HCT116 (cell line): Measurements from ENCODE around the gene GLIPR1. TPM values are rescaled to one million over a fixed set of nuclear protein-coding genes. Genes with fewer than 3 reads are reported as not detected.

ENCODE experiments used
- ATAC-seq: fragments of 200-7000 bp; cut with Tn5 transposase; 2 replicates; pipeline ENCODE4 v1.9.1; 2020; ENCODE audit warnings: mild to moderate bottlenecking, moderate library complexity
- BruUV-seq: library from RNA; stranded (reverse); fragments of 400-500 nt; replicated peaks from 2 replicates; lab custom pipeline; 2021; lab: Mats Ljungman, UMichigan
- CTCF ChIA-PET: fragments of 300-600 bp; sonication (Branson Sonifier 250); formaldehyde crosslinking; loops from one replicate; lab custom pipeline; 2021; ENCODE audit warnings: antibody characterized with exemption; lab: Charles Lee
- POLR2A ChIA-PET: fragments of 300-600, 350-600 bp; sonication (Branson Sonifier 250); formaldehyde crosslinking; loops from one replicate; lab custom pipeline; 2021; ENCODE audit warnings: antibody characterized with exemption; lab: Charles Lee
- RAD21 ChIA-PET, 2 experiments: fragments of 300-600 bp; sonication (Branson Sonifier 250); formaldehyde crosslinking; loops; one replicate each; lab custom pipeline; 2023; ENCODE audit warnings: low total read pairs in 2 of 2; ENCODE audit not compliant: uncharacterized antibody in 2 of 2, unreplicated experiment in 2 of 2, low non-redundant PET in 1 of 2; lab: Charles Lee
- DNase-seq: peaks from one replicate; pipeline ENCODE4 v3.0.0-alpha.2; 2010; ENCODE audit warnings: low read depth, low spot score
- H2AFZ ChIP-seq: fragments of 200-600 bp; shearing (Covaris generic), sonication (generic); 2 replicates; pipeline ENCODE4 v1.6.1; 2017; ENCODE audit warnings: low read depth, mixed run types, mixed read lengths, antibody characterized with exemption, low read length; ENCODE audit not compliant: poor library complexity, severe bottlenecking
- H3K27ac ChIP-seq: 2 replicates; pipeline ENCODE4 v1.5.1; 2012; ENCODE audit warnings: low read depth, low read length
- H3K27me3 ChIP-seq: fragments of 200-600 bp; sonication (generic); 2 replicates; pipeline ENCODE4 v1.6.1; 2016; ENCODE audit warnings: mixed run types, low read length, mixed read lengths; ENCODE audit not compliant: insufficient read depth
- H3K36me3 ChIP-seq, 2 experiments: fragments of 200-500 bp in 1 of 2; fragments of 200-600 bp in 1 of 2; sonication (Bioruptor generic) in 1 of 2; sonication (generic) in 1 of 2; 2 replicates each; pipeline versions ENCODE4 v1.5.1 to v1.6.1; 2014 to 2016; ENCODE audit warnings: low read length in 2 of 2, inconsistent platforms in 1 of 2, mixed read lengths in 1 of 2, mixed run types in 1 of 2; ENCODE audit not compliant: insufficient read depth in 2 of 2, control insufficient read depth in 1 of 2
- H3K4me1 ChIP-seq, 2 experiments: fragments of 200-600 bp in 1 of 2; sonication (generic) in 1 of 2; 2 replicates each; pipeline versions ENCODE4 v1.5.1 to v1.6.1; 2012 to 2017; ENCODE audit warnings: low read length in 2 of 2, inconsistent platforms in 1 of 2, mild to moderate bottlenecking in 1 of 2, mixed read lengths in 1 of 2, mixed run types in 1 of 2, moderate library complexity in 1 of 2; ENCODE audit not compliant: insufficient read depth in 2 of 2, control insufficient read depth in 1 of 2
- H3K4me2 ChIP-seq: fragments of 200-600 bp; sonication (generic); 2 replicates; pipeline ENCODE4 v1.6.1; 2017; ENCODE audit warnings: mixed run types, low read length, mixed read lengths
- H3K4me3 ChIP-seq, 2 experiments: fragments of 200-600 bp in 1 of 2; sonication (generic) in 1 of 2; replicated peaks in 1 of 2; 2 replicates each; pipeline ENCODE4 v1.5.1; 2011 to 2016; ENCODE audit warnings: low read length in 2 of 2, control low read depth in 1 of 2, low read depth in 1 of 2, mild to moderate bottlenecking in 1 of 2, mixed read lengths in 1 of 2, mixed run types in 1 of 2
- H3K79me2 ChIP-seq: fragments of 200-600 bp; sonication (generic); 2 replicates; pipeline ENCODE4 v1.6.1; 2017; ENCODE audit warnings: mild to moderate bottlenecking, mixed run types, low read length, moderate library complexity, mixed read lengths; ENCODE audit not compliant: insufficient read depth
- H3K9ac ChIP-seq: fragments of 200-600 bp; sonication (generic); 2 replicates; pipeline ENCODE4 v1.6.1; 2016; ENCODE audit warnings: low read length, mixed read lengths
- H3K9me2 ChIP-seq: fragments of 200-600 bp; sonication (generic), shearing (Covaris generic); 2 replicates; pipeline ENCODE4 v1.6.1; 2017; ENCODE audit warnings: mixed run types, mild to moderate bottlenecking, moderate library complexity; ENCODE audit not compliant: insufficient read depth
- H3K9me3 ChIP-seq, 2 experiments: fragments of 200-500 bp in 1 of 2; fragments of 200-600 bp in 1 of 2; sonication (Bioruptor generic) in 1 of 2; sonication (generic) in 1 of 2; 2 replicates each; pipeline ENCODE4 v1.6.1; 2014 to 2017; ENCODE audit warnings: low read length in 2 of 2, mixed read lengths in 2 of 2, inconsistent platforms in 1 of 2, low read depth in 1 of 2, mild to moderate bottlenecking in 1 of 2, mixed run types in 1 of 2, moderate library complexity in 1 of 2; ENCODE audit not compliant: control insufficient read depth in 1 of 2, insufficient read depth in 1 of 2
- H4K20me1 ChIP-seq: fragments of 200-600 bp; sonication (generic), shearing (Covaris generic); 2 replicates; pipeline ENCODE4 v1.6.1; 2017; ENCODE audit warnings: mixed run types, mild to moderate bottlenecking, moderate library complexity; ENCODE audit not compliant: insufficient read depth
- ATF3 ChIP-seq: IDR thresholded peaks from 2 replicates; pipeline ENCODE4 v1.6.1; 2012
- ELF1 ChIP-seq: IDR thresholded peaks from 2 replicates; pipeline ENCODE4 v1.6.1; 2012; ENCODE audit warnings: low read depth, borderline replicate concordance
- EZH2 ChIP-seq: fragments of 200-600 bp; sonication (generic); IDR thresholded peaks from 2 replicates; pipeline ENCODE4 v1.6.1; 2017; ENCODE audit warnings: antibody characterized with exemption, mixed run types
- EZH2phosphoT487 ChIP-seq: fragments of 200-600 bp; IDR thresholded peaks from 2 replicates; pipeline ENCODE4 v1.6.1; 2018; ENCODE audit warnings: antibody characterized with exemption, borderline replicate concordance
- POLR2A ChIP-seq: IDR thresholded peaks from 2 replicates; pipeline ENCODE4 v1.7.0; 2011; ENCODE audit warnings: borderline replicate concordance; ENCODE audit not compliant: insufficient read depth, insufficient read length; ENCODE audit errors: extremely low read depth
- POLR2AphosphoS5 ChIP-seq: IDR thresholded peaks from 2 replicates; pipeline ENCODE4 v1.6.1; 2011; ENCODE audit warnings: mild to moderate bottlenecking, low read depth, low read length, moderate library complexity
- SIN3A ChIP-seq: IDR thresholded peaks from 2 replicates; pipeline ENCODE4 v1.6.1; 2012; ENCODE audit warnings: low read depth
- SRF ChIP-seq: IDR thresholded peaks from 2 replicates; pipeline ENCODE4 v1.6.1; 2012; ENCODE audit warnings: low read depth
- YY1 ChIP-seq: IDR thresholded peaks from 2 replicates; pipeline ENCODE4 v1.6.1; 2011; ENCODE audit warnings: low read length, low read depth, moderate library complexity, mild to moderate bottlenecking; ENCODE audit not compliant: insufficient replicate concordance; ENCODE audit errors: extremely low read depth
- ZBTB33 ChIP-seq: IDR thresholded peaks from 2 replicates; pipeline ENCODE4 v1.6.1; 2011; ENCODE audit warnings: mild to moderate bottlenecking, low read length, moderate library complexity; ENCODE audit not compliant: insufficient replicate concordance; ENCODE audit errors: extremely low read depth
- ZNF274 ChIP-seq: fragments of 200-500 bp; sonication (Bioruptor generic); IDR thresholded peaks from 2 replicates; pipeline ENCODE4 v1.6.1; 2014; ENCODE audit warnings: mild to moderate bottlenecking, low read depth, low read length, inconsistent platforms
- intact Hi-C: fragments of 100-400 bp; cut with micrococcal nuclease; formaldehyde crosslinking; loops from 2 replicates; pipeline ENCODE4 v1.10.0; 2022
- total RNA-seq: library from RNA; stranded (reverse); gene quantifications from one replicate; pipeline ENCODE4 v1.2.1, GENCODE V29; 2021; ENCODE audit not compliant: unreplicated experiment

The GLIPR1 gene
- total RNA-seq, 1 experiment from 2014 or later, result 0.39 TPM

DNA sequence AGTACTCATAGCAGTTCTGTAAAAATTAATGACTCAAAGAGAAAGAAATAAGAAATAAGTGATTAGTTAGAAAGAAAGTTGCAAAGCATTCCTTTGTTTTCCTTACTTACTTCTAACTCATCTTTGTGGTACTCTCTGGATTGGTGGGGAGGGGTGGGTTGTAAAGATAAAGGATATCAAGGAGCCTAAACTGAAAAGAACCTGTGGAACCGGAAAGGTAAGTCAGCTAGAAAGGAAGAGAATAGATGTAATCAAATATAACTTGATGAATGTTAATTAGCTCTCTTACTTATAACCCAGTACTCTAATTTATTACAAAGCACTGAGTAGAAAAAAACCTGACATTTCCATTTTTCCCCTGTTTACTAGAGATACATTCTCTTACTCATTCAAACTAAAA, 68.3 kb downstream of the GLIPR1 start:
- ATAC-seq, result no peak
- H4K20me1 ChIP-seq, result no peaks in the 10 kb centered on the region
- no peak overlapping the region for H3K9ac ChIP-seq
- H3K9me3 ChIP-seq, result no peaks in the 10 kb centered on the region
- no peaks in the 10 kb centered on the region for H3K27me3 ChIP-seq
- intact Hi-C loops, result no loop called here
- H3K27ac ChIP-seq, result no peak overlapping the region
- no peak for DNase-seq
- no peaks in the 10 kb centered on the region for H3K36me3 ChIP-seq
- no TSS peak for BruUV-seq
- no peaks in the 10 kb centered on the region for H3K79me2 ChIP-seq
- H3K4me3 ChIP-seq, result no peak overlapping the region
- ChIA-PET RAD21 (no interaction called here), CTCF (no interaction called here), POLR2A (no interaction called here)
- H3K4me1 ChIP-seq, result peaks cover 40 to 41% of the 10 kb centered on the region in 2 experiments
- no peak for TF ChIP-seq SRF
- no peak for TF ChIP-seq POLR2A
- no peak for TF ChIP-seq ZBTB33
- TF ChIP-seq EZH2phosphoT487, result no peak
- TF ChIP-seq POLR2AphosphoS5, result no peak
- TF ChIP-seq SIN3A, result no peak
- TF ChIP-seq YY1, result no peak
- no peak for TF ChIP-seq ELF1
- no peak for TF ChIP-seq EZH2
- TF ChIP-seq ATF3, result no peak
- no peak for TF ChIP-seq ZNF274
- H3K4me2 ChIP-seq, result no peak overlapping the region
- no peaks in the 10 kb centered on the region for H3K9me2 ChIP-seq
- no peak overlapping the region for H2AFZ ChIP-seq
